Osteoblast (primary cell): ENCODE measurements around the gene NLGN3. TPM values are rescaled to one million over a fixed set of nuclear protein-coding genes. Genes with fewer than 3 reads are reported as not detected.

Experiments
- DNase-seq: peaks from one replicate; pipeline ENCODE4 v3.0.0; 2011; ENCODE audit warnings: low spot score, mixed read lengths; ENCODE audit not compliant: insufficient read length; ENCODE audit errors: missing footprints
- H2AFZ ChIP-seq: 2 replicates; pipeline ENCODE4 v1.6.0; 2011; ENCODE audit warnings: mild to moderate bottlenecking, low read length
- H3K27ac ChIP-seq: 2 replicates; pipeline ENCODE4 v1.5.1; 2011; ENCODE audit warnings: mild to moderate bottlenecking, low read depth, low read length, moderate library complexity
- H3K27me3 ChIP-seq: 2 replicates; pipeline ENCODE4 v1.6.0; 2012; ENCODE audit warnings: mild to moderate bottlenecking, control low read depth, inconsistent platforms, low read length, moderate library complexity; ENCODE audit not compliant: insufficient read depth
- H3K36me3 ChIP-seq: 2 replicates; pipeline ENCODE4 v1.5.1; 2011; ENCODE audit warnings: mild to moderate bottlenecking, low read length, control low read depth, moderate library complexity; ENCODE audit not compliant: insufficient read depth
- H3K4me1 ChIP-seq: 2 replicates; pipeline ENCODE4 v1.5.1; 2011; ENCODE audit warnings: mild to moderate bottlenecking, low read length, control low read depth, moderate library complexity; ENCODE audit not compliant: insufficient read depth
- H3K4me2 ChIP-seq: 2 replicates; pipeline ENCODE4 v1.6.0; 2011; ENCODE audit warnings: mild to moderate bottlenecking, low read length; ENCODE audit not compliant: insufficient read depth
- H3K4me3 ChIP-seq: fragments of 200-600 bp; sonication (generic); 3 replicates; pipeline ENCODE4 v1.5.1; 2012; ENCODE audit warnings: mild to moderate bottlenecking, low read length, inconsistent platforms; ENCODE audit not compliant: insufficient read depth
- H3K79me2 ChIP-seq: 2 replicates; pipeline ENCODE4 v1.6.0; 2012; ENCODE audit warnings: mild to moderate bottlenecking, low read length, control low read depth, inconsistent platforms; ENCODE audit not compliant: insufficient read depth
- H3K9me3 ChIP-seq: 2 replicates; pipeline ENCODE4 v1.5.1; 2011; ENCODE audit warnings: low read depth, low read length, control low read depth
- H4K20me1 ChIP-seq: 2 replicates; pipeline ENCODE4 v1.6.0; 2012; ENCODE audit warnings: mild to moderate bottlenecking, low read length, control low read depth; ENCODE audit not compliant: insufficient read depth
- total RNA-seq: library from RNA; depleted of rRNA; stranded (reverse); fragments of >200 nt; gene quantifications from 2 replicates; pipeline ENCODE4 v1.2.3, GENCODE V29; 2012
- TF ChIP-seq, protein P1 (sequence below): IDR thresholded peaks from 2 replicates; pipeline ENCODE4 v1.5.1; 2011; ENCODE audit warnings: mild to moderate bottlenecking, low read depth, low read length, moderate library complexity; ENCODE audit errors: extremely low read depth

Gene NLGN3
- total RNA-seq, 1 donor: 0.36 TPM

DNA sequence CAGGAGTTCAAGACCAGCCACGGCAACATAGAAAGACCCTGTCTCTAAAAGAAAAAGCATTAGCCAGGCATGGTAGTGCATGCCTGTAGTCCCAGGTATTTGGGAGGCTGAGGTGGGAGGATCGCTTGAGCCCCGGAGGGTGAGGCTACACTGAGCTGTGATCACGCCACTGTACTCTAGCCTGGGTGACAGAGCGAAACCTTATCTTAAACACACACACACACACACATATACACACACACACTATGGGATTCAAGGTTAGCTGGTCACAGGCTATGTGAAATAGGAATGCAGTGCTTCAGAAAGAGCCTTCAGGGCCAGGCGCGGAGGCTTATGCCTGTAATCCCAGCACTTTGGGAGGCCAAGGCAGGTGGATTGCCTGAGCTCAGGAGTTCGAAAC lies 23.5 kb downstream of the NLGN3 start:
- Histone ChIP-seq H4K20me1 (no peaks in the 10 kb centered on the region), H3K4me2 (no peak overlapping the region), H3K4me1 (no peaks in the 10 kb centered on the region), H2AFZ (no peak overlapping the region), H3K36me3 (no peaks in the 10 kb centered on the region), H3K79me2 (no peaks in the 10 kb centered on the region), H3K4me3 (no peak overlapping the region), H3K27ac (no peak overlapping the region), H3K9me3 (no peaks in the 10 kb centered on the region), H3K27me3 (peaks cover 9% of the 10 kb centered on the region)
- no peak for DNase-seq
- TF ChIP-seq, protein P1, sequence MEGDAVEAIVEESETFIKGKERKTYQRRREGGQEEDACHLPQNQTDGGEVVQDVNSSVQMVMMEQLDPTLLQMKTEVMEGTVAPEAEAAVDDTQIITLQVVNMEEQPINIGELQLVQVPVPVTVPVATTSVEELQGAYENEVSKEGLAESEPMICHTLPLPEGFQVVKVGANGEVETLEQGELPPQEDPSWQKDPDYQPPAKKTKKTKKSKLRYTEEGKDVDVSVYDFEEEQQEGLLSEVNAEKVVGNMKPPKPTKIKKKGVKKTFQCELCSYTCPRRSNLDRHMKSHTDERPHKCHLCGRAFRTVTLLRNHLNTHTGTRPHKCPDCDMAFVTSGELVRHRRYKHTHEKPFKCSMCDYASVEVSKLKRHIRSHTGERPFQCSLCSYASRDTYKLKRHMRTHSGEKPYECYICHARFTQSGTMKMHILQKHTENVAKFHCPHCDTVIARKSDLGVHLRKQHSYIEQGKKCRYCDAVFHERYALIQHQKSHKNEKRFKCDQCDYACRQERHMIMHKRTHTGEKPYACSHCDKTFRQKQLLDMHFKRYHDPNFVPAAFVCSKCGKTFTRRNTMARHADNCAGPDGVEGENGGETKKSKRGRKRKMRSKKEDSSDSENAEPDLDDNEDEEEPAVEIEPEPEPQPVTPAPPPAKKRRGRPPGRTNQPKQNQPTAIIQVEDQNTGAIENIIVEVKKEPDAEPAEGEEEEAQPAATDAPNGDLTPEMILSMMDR: no peak

DNA sequence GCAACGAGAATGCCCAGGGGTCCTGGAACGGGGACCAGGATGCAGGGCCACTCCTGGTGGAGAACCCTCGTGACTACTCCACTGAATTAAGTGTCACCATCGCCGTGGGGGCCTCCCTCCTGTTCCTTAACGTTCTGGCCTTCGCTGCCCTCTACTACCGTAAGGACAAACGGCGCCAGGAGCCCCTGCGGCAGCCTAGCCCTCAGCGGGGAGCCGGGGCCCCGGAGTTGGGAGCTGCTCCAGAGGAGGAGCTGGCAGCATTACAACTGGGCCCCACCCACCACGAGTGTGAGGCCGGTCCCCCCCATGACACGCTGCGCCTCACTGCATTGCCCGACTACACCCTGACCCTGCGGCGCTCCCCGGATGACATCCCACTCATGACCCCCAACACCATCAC lies 24.9 kb downstream of the NLGN3 start:
- Histone ChIP-seq H3K36me3 (no peaks in the 10 kb centered on the region), H3K4me1 (no peaks in the 10 kb centered on the region), H3K27ac (no peak overlapping the region), H3K27me3 (peaks cover 8% of the 10 kb centered on the region), H3K4me3 (no peak overlapping the region), H2AFZ (no peak overlapping the region), H3K79me2 (no peaks in the 10 kb centered on the region), H4K20me1 (no peaks in the 10 kb centered on the region), H3K9me3 (no peaks in the 10 kb centered on the region), H3K4me2 (no peak overlapping the region)
- TF ChIP-seq, protein P1: no peak
- DNase-seq: no peak

DNA sequence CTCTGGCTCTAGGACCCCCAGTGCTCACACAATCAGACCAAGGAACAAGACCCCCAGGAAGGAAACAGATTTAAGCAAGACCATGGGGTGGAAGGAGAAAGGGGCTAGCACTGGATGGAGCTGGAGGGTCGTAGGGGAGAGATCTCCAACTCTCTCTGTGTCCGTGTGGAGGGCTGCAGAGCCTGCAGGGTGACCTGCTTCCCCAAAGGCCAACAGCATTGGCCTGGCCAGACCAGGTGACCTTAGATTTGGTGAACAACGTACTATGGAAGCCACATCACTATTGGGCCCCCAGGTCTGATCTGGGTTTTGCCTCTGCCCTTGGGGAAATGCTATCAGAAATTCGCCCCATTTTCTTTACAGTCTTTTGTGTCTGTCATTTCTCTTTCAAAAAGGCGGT lies 26.0 kb downstream of the NLGN3 start:
- Histone ChIP-seq H3K36me3 (no peaks in the 10 kb centered on the region), H3K4me3 (no peak overlapping the region), H4K20me1 (no peaks in the 10 kb centered on the region), H3K27me3 (peaks cover 6% of the 10 kb centered on the region), H3K9me3 (no peaks in the 10 kb centered on the region), H2AFZ (no peak overlapping the region), H3K27ac (no peak overlapping the region), H3K79me2 (no peaks in the 10 kb centered on the region), H3K4me1 (no peaks in the 10 kb centered on the region), H3K4me2 (no peak overlapping the region)
- TF ChIP-seq, protein P1: no peak
- peak; percentile 55 for DNase-seq

DNA sequence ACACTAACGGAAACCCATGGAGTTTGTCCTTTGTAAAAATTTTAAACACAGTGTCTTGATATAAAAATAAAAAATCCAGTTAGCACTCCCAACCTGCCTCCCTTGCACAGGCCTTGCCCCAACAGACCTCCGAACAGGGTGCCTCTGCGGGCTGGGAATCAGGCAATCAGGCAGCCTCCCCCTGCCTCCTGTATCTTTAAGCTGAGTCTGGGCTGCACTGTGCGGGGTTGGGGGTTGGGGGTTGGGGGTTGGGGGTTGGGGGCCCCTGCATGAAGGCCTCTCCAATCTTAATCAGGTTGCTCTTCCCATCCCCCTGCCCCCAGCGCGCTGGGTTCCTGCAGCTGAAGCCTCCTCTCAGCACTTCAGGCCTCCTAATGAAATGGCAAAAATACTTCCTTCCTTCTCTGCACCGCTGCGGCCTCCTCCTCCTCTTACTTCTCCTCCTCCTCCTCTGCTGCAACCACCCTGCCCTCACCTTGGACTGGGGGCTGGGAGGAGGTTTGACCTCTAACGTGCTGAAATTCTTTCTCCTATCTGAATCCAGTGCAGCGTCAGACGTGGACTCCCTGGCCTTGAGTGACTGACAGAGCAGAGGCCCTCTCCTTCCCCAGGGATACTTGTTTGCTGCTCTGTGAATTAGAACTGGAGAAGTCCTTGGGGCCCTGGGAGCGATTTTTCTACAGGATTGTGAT lies 26.6 kb downstream of the NLGN3 start:
- TF ChIP-seq, protein P1: no peak
- Histone ChIP-seq H2AFZ (no peak overlapping the region), H4K20me1 (no peaks in the 10 kb centered on the region)

More for the DNA sequence above, 26.6 kb downstream of the NLGN3 start:
- Histone ChIP-seq H3K9me3 (no peaks in the 10 kb centered on the region), H3K27me3 (peaks cover 6% of the 10 kb centered on the region), H3K79me2 (no peaks in the 10 kb centered on the region), H3K36me3 (no peaks in the 10 kb centered on the region), H3K4me3 (no peak overlapping the region), H3K27ac (no peak overlapping the region), H3K4me2 (no peak overlapping the region), H3K4me1 (no peaks in the 10 kb centered on the region)
- no peak for DNase-seq
